ENCODE results near the gene AGXT. TPM values are rescaled to one million over a fixed set of nuclear protein-coding genes. Genes with fewer than 3 reads are reported as not detected.

The AGXT gene
- total RNA-seq, 1 donor from 2014 or later = not detected

DNA sequence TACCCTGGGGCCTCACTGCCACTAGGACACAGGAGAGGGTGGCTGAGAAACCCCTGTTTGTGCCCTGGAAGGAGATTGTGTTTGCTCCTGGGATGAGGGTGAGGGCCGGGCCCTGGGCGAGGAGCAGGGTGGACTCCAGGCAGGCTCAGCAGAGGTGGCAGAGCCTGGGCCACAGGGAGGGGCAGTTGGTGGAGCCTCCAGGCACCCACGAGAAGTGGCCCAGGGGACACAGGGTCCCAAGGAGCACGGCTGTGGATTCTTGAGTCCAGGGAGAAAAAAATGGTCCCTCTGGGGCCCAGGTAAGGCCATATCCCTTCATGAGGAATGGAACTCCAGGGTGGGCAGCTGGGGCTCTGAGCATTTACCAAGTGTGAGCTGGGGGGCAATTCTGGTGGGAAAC lies 19.0 kb downstream of the AGXT start:
- H3K9me3 ChIP-seq = no peaks in the 10 kb centered on the region
- intact Hi-C loops (cut with DNase I) = no loop called here
- no peaks in the 10 kb centered on the region for H3K36me3 ChIP-seq

DNA sequence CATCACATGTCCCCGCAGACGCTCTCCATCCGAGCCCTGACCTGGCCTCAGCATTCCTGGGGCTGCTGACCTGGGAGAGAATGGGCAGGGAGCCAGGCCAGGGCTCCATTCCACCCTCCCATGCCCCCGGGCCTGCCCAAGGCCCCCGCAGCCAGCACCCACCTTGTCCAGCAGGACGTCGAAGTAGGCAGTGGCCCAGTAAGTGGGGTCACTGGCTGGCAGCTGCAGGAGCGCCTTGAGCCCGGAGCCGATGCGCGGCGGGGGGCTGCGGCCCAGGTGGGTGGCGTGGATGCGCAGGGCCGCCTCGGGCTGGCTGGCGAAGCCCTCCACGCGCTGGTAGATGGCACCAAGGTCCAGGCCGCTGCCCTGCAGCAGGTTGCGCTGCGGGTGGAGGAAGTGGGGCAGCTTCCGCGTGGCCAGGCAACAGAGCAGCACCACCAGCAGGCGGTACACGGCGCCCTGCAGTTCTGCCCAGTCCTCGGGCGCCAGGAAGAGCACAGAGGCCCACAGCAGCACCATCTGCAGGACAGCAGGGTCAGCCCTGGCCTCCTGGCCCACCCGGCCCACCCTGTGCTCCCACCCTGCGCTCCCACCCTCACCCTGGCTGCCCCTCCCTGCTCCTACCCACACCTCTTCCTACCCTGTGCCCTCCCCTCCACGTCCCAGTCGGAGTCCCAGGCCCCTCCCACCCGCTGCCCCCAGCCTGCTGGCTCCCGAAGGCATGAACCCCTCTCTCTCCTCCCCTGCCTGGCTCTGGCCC lies 19.7 kb downstream of the AGXT start:
- no peaks in the 10 kb centered on the region for H3K27me3 ChIP-seq
- no peaks in the 10 kb centered on the region for H3K9me3 ChIP-seq
- TF ChIP-seq POLR2AphosphoS5 (IDR thresholded peaks at IDR 0.05; ENCODE audit: insufficient read depth in 1 of 2, low read depth in 1 of 2) = no peak
- no peak for TF ChIP-seq POLR2A (IDR thresholded peaks at IDR 0.05)
- H3K4me3 ChIP-seq = no peak overlapping the region
- intact Hi-C loops (cut with DNase I) = no loop called here
- H3K36me3 ChIP-seq = no peaks in the 10 kb centered on the region
- no peak overlapping the region for H3K27ac ChIP-seq
- H3K4me1 ChIP-seq = peaks cover 5% of the 10 kb centered on the region
- no peak for DNase-seq (ENCODE audit: extremely low spot score in 2 of 2)

More for the DNA sequence above, 19.0 kb downstream of the AGXT start:
- TF ChIP-seq POLR2AphosphoS5 (IDR thresholded peaks at IDR 0.05; ENCODE audit: insufficient read depth in 1 of 2, low read depth in 1 of 2) = no peak
- TF ChIP-seq, protein P1, sequence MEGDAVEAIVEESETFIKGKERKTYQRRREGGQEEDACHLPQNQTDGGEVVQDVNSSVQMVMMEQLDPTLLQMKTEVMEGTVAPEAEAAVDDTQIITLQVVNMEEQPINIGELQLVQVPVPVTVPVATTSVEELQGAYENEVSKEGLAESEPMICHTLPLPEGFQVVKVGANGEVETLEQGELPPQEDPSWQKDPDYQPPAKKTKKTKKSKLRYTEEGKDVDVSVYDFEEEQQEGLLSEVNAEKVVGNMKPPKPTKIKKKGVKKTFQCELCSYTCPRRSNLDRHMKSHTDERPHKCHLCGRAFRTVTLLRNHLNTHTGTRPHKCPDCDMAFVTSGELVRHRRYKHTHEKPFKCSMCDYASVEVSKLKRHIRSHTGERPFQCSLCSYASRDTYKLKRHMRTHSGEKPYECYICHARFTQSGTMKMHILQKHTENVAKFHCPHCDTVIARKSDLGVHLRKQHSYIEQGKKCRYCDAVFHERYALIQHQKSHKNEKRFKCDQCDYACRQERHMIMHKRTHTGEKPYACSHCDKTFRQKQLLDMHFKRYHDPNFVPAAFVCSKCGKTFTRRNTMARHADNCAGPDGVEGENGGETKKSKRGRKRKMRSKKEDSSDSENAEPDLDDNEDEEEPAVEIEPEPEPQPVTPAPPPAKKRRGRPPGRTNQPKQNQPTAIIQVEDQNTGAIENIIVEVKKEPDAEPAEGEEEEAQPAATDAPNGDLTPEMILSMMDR (IDR thresholded peaks at IDR 0.05) = no peak
- TF ChIP-seq POLR2A (IDR thresholded peaks at IDR 0.05) = no peak
- Histone ChIP-seq H3K4me3 (no peak overlapping the region), H3K27me3 (no peaks in the 10 kb centered on the region), H3K4me1 (no peaks in the 10 kb centered on the region), H3K27ac (no peak overlapping the region)
- no peak for DNase-seq (ENCODE audit: extremely low spot score in 2 of 2)

DNA sequence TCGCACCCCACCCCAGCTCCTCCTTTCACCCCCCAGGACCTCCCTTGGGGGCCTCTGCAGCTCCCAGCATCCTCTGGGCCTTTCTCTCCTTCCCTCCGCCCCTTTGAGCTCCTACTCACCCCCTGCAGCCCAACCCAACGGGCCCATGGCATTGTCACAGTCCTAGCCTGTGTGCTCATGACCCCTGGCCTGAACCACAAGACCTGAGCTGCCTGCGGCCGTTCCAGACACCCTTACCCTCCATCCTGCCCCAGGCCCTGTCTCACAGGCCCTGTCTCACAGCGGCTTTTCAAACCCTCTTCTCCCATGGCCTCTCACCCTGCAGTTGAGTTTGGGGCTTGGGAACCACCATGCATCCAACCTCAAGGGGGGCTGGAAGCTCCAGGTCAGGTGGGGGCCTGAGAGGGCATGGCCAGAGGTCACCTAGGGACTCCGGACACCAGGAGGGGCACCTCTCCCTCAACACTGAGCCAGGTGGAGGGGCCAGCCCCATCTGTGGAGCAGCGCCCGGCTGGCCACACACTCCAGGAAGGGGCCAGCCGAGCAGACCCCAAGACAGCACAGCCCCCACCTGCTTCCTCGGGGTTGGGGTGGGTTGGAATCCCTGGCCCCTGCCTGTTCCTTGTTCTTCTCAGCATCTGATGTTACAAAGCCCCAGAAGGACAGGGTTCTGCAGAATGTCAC lies 20.4 kb downstream of the AGXT start:
- Histone ChIP-seq H3K9me3 (no peaks in the 10 kb centered on the region), H3K27me3 (no peaks in the 10 kb centered on the region), H3K36me3 (no peaks in the 10 kb centered on the region), H3K4me3 (no peak overlapping the region), H3K27ac (no peak overlapping the region), H3K4me1 (peaks cover 12% of the 10 kb centered on the region)
- no peak for TF ChIP-seq POLR2A (IDR thresholded peaks at IDR 0.05)
- TF ChIP-seq POLR2AphosphoS5 (IDR thresholded peaks at IDR 0.05; ENCODE audit: insufficient read depth in 1 of 2, low read depth in 1 of 2) = no peak
- TF ChIP-seq, protein P1 (IDR thresholded peaks at IDR 0.05) = no peak
- intact Hi-C loops (cut with DNase I) = no loop called here
- no peak for DNase-seq (ENCODE audit: extremely low spot score in 2 of 2)

DNA sequence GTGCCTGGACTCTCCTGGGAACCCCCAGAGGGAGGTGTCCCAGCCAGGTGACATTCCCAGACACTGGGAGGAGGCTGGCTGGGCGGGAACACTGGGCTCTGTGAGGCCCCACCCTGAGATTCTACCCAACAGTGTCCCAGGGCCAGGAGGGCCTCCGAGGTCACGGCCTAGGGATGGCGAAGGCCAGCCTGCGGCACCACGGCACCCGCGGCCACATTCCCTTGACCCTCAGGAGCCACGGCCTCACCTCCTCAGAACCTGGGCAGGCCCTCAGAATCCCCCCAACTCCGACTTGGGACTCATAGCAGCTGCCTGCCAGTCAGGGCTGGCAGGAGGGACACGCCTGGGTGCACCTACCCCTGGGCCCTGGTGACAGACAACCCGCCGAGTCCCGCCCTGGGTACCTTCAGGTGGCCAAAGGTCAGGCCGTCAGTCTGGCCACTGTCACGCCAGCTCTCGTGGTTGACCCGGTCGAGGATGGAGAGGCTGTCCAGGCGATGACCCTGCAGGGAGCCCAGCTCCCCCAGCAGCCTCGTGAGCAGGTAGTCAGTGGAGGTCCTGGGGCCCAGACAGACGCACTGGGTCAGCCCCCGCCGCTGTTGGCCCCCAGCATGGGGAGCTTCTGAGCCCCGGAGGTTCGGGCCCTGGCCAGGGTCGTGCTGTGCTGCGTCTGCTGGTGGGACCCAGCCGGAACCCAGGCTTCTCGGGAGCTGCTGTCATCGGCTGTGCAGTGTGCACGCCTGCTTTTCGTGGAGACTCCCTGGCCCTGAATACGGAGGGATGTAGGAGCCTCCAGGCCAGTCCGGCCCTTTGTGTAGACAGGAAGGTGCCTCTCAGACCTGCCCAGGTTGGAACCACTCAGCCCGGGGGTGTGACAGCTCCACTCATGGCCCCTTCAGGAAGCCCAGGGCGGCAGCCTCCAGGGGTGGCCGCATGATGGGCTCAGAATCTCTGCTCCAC lies 21.3 kb downstream of the AGXT start:
- TF ChIP-seq POLR2AphosphoS5 (IDR thresholded peaks at IDR 0.05; ENCODE audit: insufficient read depth in 1 of 2, low read depth in 1 of 2) (no peak), POLR2A (IDR thresholded peaks at IDR 0.05) (no peak)
- TF ChIP-seq, protein P1 (IDR thresholded peaks at IDR 0.05) = no peak
- DNase-seq (ENCODE audit: extremely low spot score in 2 of 2) = no peak
- Histone ChIP-seq H3K27me3 (no peaks in the 10 kb centered on the region), H3K4me3 (no peak overlapping the region), H3K4me1 (peaks cover 12% of the 10 kb centered on the region), H3K36me3 (no peaks in the 10 kb centered on the region), H3K9me3 (no peaks in the 10 kb centered on the region), H3K27ac (no peak overlapping the region)
- intact Hi-C loops (cut with DNase I) = no loop called here

DNA sequence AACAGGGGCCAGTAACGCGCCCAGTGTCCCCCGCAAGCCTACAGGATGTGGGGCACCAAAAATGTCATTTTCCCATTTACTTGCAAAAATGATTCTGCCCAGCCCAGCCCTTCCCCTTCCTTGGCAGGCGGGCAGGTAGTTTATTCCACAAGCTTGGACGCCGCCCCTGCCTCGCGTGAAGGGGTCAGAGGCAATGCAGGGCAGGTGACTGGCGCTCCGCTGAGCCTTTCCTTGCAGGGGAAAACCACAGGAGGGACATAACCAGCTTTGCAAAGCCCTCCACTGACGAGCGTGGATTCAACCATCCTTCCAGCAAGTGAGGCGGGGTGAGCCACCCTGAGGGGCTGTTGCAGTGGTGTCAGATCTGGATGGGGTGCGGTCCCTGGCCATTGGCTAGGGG lies 22.1 kb downstream of the AGXT start:
- Histone ChIP-seq H3K4me3 (no peak overlapping the region), H3K27ac (no peak overlapping the region), H3K9me3 (no peaks in the 10 kb centered on the region), H3K27me3 (no peaks in the 10 kb centered on the region), H3K36me3 (no peaks in the 10 kb centered on the region), H3K4me1 (peaks cover 12% of the 10 kb centered on the region)
- no peak for DNase-seq (ENCODE audit: extremely low spot score in 2 of 2)
- intact Hi-C loops (cut with DNase I) = no loop called here
- TF ChIP-seq, protein P1 (IDR thresholded peaks at IDR 0.05) = no peak
- TF ChIP-seq POLR2AphosphoS5 (IDR thresholded peaks at IDR 0.05; ENCODE audit: insufficient read depth in 1 of 2, low read depth in 1 of 2) (no peak), POLR2A (IDR thresholded peaks at IDR 0.05) (no peak)

All from vagina (tissue), 2 donors.